Ishikawa (cell line): ENCODE results near the gene SDHAF2.

Experiments
- CREB1 ChIP-seq: IDR thresholded peaks from 2 replicates; pipeline ENCODE4 v1.6.1; 2012; ENCODE audit warnings: low read depth
- EP300 ChIP-seq: IDR thresholded peaks from 2 replicates; pipeline ENCODE4 v1.6.1; 2012; ENCODE audit warnings: borderline replicate concordance
- FOXM1 ChIP-seq: IDR thresholded peaks from 2 replicates; pipeline ENCODE4 v1.6.1; 2012; ENCODE audit warnings: low read depth, borderline replicate concordance
- NFIC ChIP-seq: IDR thresholded peaks from 2 replicates; pipeline ENCODE4 v1.6.1; 2012
- REST ChIP-seq: IDR thresholded peaks from 2 replicates; pipeline ENCODE4 v1.6.1; 2012; ENCODE audit warnings: low read depth, mild to moderate bottlenecking
- TAF1 ChIP-seq: IDR thresholded peaks from 2 replicates; pipeline ENCODE4 v1.6.1; 2012; ENCODE audit warnings: low read depth, mild to moderate bottlenecking
- TCF12 ChIP-seq: IDR thresholded peaks from 2 replicates; pipeline ENCODE4 v1.6.1; 2012; ENCODE audit warnings: low read depth
- TEAD4 ChIP-seq: IDR thresholded peaks from 2 replicates; pipeline ENCODE4 v1.6.1; 2012
- YY1 ChIP-seq: IDR thresholded peaks from 2 replicates; pipeline ENCODE4 v1.6.1; 2012; ENCODE audit warnings: low read depth
- ZBTB7A ChIP-seq: IDR thresholded peaks from 2 replicates; pipeline ENCODE4 v1.6.1; 2012; ENCODE audit warnings: low read depth

- no peak for TF ChIP-seq CREB1
- TF ChIP-seq REST = no peak
- TF ChIP-seq YY1 = no peak
- TF ChIP-seq EP300 = no peak
- no peak for TF ChIP-seq FOXM1
- TF ChIP-seq ZBTB7A = no peak
- TF ChIP-seq NFIC = no peak
- TF ChIP-seq TEAD4 = no peak
- TF ChIP-seq TAF1 = no peak
- no peak for TF ChIP-seq TCF12
These were observed 23.8 kb downstream of the SDHAF2 start for GRCh38 chr11:61453695-61454094.
